Adrenal gland (tissue), 5 donors: ENCODE data around the gene ARHGEF26.

Source experiments
- CTCF ChIP-seq, 6 experiments: fragments of 450-650 bp in 4 of 6; fragments of 200-600 bp in 2 of 6; sonication (generic) in 1 of 6; IDR thresholded peaks; 1 replicate in 5 of 6; 2 replicates in 1 of 6; pipeline versions ENCODE4 v1.5.1 to v1.8.0; 2016 to 2021; ENCODE audit warnings: antibody characterized with exemption in 6 of 6, mild to moderate bottlenecking in 2 of 6, moderate library complexity in 1 of 6
- POLR2A ChIP-seq, 2 donors: fragments of 450-650 bp; IDR thresholded peaks; one replicate each; pipeline ENCODE4 v1.6.1; 2017; ENCODE audit warnings: antibody characterized with exemption in 2 of 2, mild to moderate bottlenecking in 2 of 2, moderate library complexity in 1 of 2
- donor health status: DM: no; HTN: no; CAD: no.

DNA sequence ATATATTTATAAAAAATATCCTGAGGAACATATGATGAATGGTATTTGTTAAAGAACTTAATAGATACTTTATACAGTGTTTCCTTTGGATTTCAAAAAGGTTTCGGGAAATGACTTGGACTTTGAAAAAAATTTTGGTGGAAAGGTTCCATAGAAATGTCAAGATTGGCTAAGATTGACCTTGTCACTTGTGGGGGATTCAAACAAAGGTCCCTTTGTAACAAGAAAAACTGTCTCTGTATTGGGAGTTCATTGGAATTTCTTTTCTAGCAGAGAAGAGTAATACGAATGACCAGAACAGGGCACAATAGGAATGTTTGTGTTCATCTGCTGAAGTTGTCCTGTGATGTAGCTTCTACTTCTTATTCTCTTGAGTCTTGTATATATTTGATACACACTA is 43.2 kb downstream of the ARHGEF26 start:
- TF ChIP-seq CTCF (IDR thresholded peaks at IDR 0.05): no peak
- no peak for TF ChIP-seq POLR2A (IDR thresholded peaks at IDR 0.05)
